Measurements from ENCODE around the gene TMSB10. TPM values are rescaled to one million over a fixed set of nuclear protein-coding genes. Genes with fewer than 3 reads are reported as not detected.

TMSB10 gene
- total and polyA plus RNA-seq, 2 experiments from 2014 or later = 834 to 2,942 TPM

- TF ChIP-seq, protein P1, sequence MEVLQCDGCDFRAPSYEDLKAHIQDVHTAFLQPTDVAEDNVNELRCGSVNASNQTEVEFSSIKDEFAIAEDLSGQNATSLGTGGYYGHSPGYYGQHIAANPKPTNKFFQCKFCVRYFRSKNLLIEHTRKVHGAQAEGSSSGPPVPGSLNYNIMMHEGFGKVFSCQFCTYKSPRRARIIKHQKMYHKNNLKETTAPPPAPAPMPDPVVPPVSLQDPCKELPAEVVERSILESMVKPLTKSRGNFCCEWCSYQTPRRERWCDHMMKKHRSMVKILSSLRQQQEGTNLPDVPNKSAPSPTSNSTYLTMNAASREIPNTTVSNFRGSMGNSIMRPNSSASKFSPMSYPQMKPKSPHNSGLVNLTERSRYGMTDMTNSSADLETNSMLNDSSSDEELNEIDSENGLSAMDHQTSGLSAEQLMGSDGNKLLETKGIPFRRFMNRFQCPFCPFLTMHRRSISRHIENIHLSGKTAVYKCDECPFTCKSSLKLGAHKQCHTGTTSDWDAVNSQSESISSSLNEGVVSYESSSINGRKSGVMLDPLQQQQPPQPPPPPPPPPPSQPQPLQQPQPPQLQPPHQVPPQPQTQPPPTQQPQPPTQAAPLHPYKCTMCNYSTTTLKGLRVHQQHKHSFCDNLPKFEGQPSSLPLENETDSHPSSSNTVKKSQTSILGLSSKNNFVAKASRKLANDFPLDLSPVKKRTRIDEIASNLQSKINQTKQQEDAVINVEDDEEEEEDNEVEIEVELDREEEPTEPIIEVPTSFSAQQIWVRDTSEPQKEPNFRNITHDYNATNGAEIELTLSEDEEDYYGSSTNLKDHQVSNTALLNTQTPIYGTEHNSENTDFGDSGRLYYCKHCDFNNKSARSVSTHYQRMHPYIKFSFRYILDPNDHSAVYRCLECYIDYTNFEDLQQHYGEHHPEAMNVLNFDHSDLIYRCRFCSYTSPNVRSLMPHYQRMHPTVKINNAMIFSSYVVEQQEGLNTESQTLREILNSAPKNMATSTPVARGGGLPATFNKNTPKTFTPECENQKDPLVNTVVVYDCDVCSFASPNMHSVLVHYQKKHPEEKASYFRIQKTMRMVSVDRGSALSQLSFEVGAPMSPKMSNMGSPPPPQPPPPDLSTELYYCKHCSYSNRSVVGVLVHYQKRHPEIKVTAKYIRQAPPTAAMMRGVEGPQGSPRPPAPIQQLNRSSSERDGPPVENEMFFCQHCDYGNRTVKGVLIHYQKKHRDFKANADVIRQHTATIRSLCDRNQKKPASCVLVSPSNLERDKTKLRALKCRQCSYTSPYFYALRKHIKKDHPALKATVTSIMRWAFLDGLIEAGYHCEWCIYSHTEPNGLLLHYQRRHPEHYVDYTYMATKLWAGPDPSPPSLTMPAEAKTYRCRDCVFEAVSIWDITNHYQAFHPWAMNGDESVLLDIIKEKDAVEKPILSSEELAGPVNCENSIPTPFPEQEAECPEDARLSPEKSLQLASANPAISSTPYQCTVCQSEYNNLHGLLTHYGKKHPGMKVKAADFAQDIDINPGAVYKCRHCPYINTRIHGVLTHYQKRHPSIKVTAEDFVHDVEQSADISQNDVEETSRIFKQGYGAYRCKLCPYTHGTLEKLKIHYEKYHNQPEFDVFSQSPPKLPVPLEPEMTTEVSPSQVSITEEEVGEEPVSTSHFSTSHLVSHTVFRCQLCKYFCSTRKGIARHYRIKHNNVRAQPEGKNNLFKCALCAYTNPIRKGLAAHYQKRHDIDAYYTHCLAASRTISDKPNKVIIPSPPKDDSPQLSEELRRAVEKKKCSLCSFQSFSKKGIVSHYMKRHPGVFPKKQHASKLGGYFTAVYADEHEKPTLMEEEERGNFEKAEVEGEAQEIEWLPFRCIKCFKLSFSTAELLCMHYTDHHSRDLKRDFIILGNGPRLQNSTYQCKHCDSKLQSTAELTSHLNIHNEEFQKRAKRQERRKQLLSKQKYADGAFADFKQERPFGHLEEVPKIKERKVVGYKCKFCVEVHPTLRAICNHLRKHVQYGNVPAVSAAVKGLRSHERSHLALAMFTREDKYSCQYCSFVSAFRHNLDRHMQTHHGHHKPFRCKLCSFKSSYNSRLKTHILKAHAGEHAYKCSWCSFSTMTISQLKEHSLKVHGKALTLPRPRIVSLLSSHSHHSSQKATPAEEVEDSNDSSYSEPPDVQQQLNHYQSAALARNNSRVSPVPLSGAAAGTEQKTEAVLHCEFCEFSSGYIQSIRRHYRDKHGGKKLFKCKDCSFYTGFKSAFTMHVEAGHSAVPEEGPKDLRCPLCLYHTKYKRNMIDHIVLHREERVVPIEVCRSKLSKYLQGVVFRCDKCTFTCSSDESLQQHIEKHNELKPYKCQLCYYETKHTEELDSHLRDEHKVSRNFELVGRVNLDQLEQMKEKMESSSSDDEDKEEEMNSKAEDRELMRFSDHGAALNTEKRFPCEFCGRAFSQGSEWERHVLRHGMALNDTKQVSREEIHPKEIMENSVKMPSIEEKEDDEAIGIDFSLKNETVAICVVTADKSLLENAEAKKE (CRISPR knock-in tag; IDR thresholded peaks at IDR 0.05) = no peak
- no peak for TF ChIP-seq POLR2AphosphoS5 (IDR thresholded peaks at IDR 0.05; ENCODE audit: low read depth)
- TF ChIP-seq ETS1 (IDR thresholded peaks at IDR 0.05) = no peak
- TF ChIP-seq EZH2phosphoT487 (IDR thresholded peaks at IDR 0.05; ENCODE audit: unreplicated experiment) = no peak
- no peak for TF ChIP-seq EZH2 (IDR thresholded peaks at IDR 0.05; ENCODE audit: low read depth, unreplicated experiment)
Measured at GRCh38 chr2:84900971-84901370, 4.5 kb upstream of the TMSB10 start (continued).

DNA sequence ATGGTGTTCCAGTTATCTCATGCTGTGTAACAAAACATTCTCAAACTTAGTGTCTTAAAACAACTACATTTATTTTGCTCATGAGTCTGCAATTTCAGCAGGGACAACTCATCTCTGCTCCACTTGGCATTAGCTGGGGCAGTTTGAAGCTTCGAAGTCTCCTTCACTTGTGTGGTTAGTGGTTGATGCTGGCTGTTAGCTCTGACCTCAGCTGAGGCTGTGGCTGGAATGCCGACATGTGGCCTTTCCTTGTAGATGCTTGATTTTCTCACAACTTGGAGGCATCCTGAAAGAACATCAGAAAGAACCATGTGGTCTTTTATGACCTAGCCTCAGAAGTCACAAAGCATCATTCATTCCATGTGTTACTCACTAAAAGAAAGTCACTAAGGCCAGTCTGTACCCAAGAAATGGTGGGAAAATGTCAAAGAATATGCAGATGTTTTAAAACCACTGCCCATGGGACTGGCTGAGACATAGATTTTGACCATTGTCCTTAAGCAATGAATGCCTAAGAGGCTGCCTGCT lies 3.8 kb upstream of the TMSB10 start:
- Histone ChIP-seq H3K36me3 (ENCODE audit: insufficient read depth) (no peaks in the 10 kb centered on the region), H3K79me2 (replicated peaks; ENCODE audit: insufficient read depth) (peaks cover 7% of the 10 kb centered on the region), H3K27me3 (ENCODE audit: insufficient read depth) (peaks cover 23% of the 10 kb centered on the region), H3K9me2 (ENCODE audit: insufficient read depth) (0 out of 2 replicates have a peak, but pooled peaks cover 5% of the 10 kb centered on the region), H3K4me2 (no peak overlapping the region), H3K4me3 (no peak overlapping the region), H2AFZ (no peak overlapping the region), H3K4me1 (ENCODE audit: insufficient read depth) (peaks cover 6% of the 10 kb centered on the region), H3K27ac (ENCODE audit: low read depth) (no peak overlapping the region), H4K20me1 (replicated peaks; ENCODE audit: insufficient read depth) (no peaks in the 10 kb centered on the region), H3F3A (replicated peaks; ENCODE audit: low read depth) (peaks cover 3% of the 10 kb centered on the region; the same call in 1 of the 2 replicates)
- H3K36me3 Mint-ChIP-seq (ENCODE audit: low read depth) = peaks cover 8% of the 10 kb centered on the region; the same call in 1 of the 3 replicates
- peaks cover 15% of the 10 kb centered on the region; the same call in 2 of the 3 replicates for H3K4me1 Mint-ChIP-seq
- H3K9me3 Mint-ChIP-seq = no peaks in the 10 kb centered on the region
- DNase-seq (ENCODE audit: low spot score) (no peak), ATAC-seq (no peak)
- peaks cover 19% of the 10 kb centered on the region for H3K27me3 Mint-ChIP-seq (ENCODE audit: insufficient read depth, low read depth, poor library complexity)
- no peak overlapping the region for H3K27ac Mint-ChIP-seq
- H3K4me3 Mint-ChIP-seq = no peak overlapping the region
- no peak for TF ChIP-seq ZNF331 (CRISPR knock-in tag; IDR thresholded peaks at IDR 0.05; ENCODE audit: low read depth)
- TF ChIP-seq POLR2AphosphoS5 (IDR thresholded peaks at IDR 0.05; ENCODE audit: low read depth) = no peak
- TF ChIP-seq, protein P1 (CRISPR knock-in tag; IDR thresholded peaks at IDR 0.05) = no peak
- TF ChIP-seq STAT1 (IDR thresholded peaks at IDR 0.05; ENCODE audit: unreplicated experiment) = no peak
- no peak for TF ChIP-seq CREB1 (CRISPR knock-in tag; IDR thresholded peaks at IDR 0.05; ENCODE audit: low read depth)
- no peak for TF ChIP-seq JUNB (IDR thresholded peaks at IDR 0.05; ENCODE audit: unreplicated experiment)

All from GM23338 (cell line).